ENCODE data around the gene ASPSCR1.
A peak's percentile ranks its signal among the peaks of the same experiment; 100 is the strongest.

ASPSCR1 gene

GRCh38 chr17:82003411-82004381 is 26.3 kb downstream of the ASPSCR1 start:
- H2AK5ac ChIP-seq (ENCODE audit: low read length, severe bottlenecking) = peak overlapping the region; percentile 81
- peak overlapping the region; percentile 92 for H4K8ac ChIP-seq (ENCODE audit: low read length)

GRCh38 chr17:82004517-82005455 is 27.4 kb downstream of the ASPSCR1 start:
- peak overlapping the region; percentile 83 for H3K27ac ChIP-seq (ENCODE audit: low read length, poor library complexity, severe bottlenecking)
- peak overlapping the region; percentile 95 for H2BK120ac ChIP-seq (ENCODE audit: low read depth, low read length)
- H2BK15ac ChIP-seq (ENCODE audit: low read depth, poor library complexity, severe bottlenecking) = peak overlapping the region; percentile 94
- WGBS = 91% methylated on average over 41 of the region's 41 CpGs
- H3K4ac ChIP-seq (ENCODE audit: low read depth in 1 of 2, low read length in 2 of 2) = peak overlapping the region; percentile 62 to 69
- H3K27me3 ChIP-seq (ENCODE audit: control insufficient read depth in 1 of 2, insufficient read depth in 1 of 2, low read length in 2 of 2) = no peaks in the 10 kb centered on the region
- H3K9me3 ChIP-seq (ENCODE audit: control insufficient read depth, low read length) = no peaks in the 10 kb centered on the region
- peak overlapping the region; percentile 39 for H2BK5ac ChIP-seq (ENCODE audit: low read depth, low read length, poor library complexity, severe bottlenecking)
- H4K8ac ChIP-seq (ENCODE audit: low read length) = peak overlapping the region; percentile 92
- DNase-seq = no peak
- no peak overlapping the region for H3K23ac ChIP-seq (ENCODE audit: low read length in 2 of 2)
- no peak overlapping the region for H2AFZ ChIP-seq (ENCODE audit: low read depth, low read length)
- peaks cover 0 to 35% of the 10 kb centered on the region in 2 experiments for H3K36me3 ChIP-seq (ENCODE audit: control insufficient read depth in 1 of 2, insufficient read depth in 2 of 2, low read depth in 1 of 2, low read length in 2 of 2)
- peaks cover 17% of the 10 kb centered on the region for H3K79me1 ChIP-seq (replicated peaks; ENCODE audit: low read length, poor library complexity, severe bottlenecking)
- H4K91ac ChIP-seq (ENCODE audit: low read length) = peak overlapping the region; percentile 79
- no peak overlapping the region for H3K9ac ChIP-seq (ENCODE audit: low read length)
- no peak overlapping the region for H3K4me3 ChIP-seq (ENCODE audit: insufficient read depth in 1 of 2, low read depth in 1 of 2, low read length in 2 of 2)
- H3K14ac ChIP-seq (ENCODE audit: low read length in 2 of 2) = peak overlapping the region in 1 of 2 experiments; percentile 82
- peak overlapping the region; percentile 65 to 95 for H3K18ac ChIP-seq (ENCODE audit: low read depth in 1 of 2, low read length in 2 of 2)
- no peak overlapping the region for H3K4me2 ChIP-seq (ENCODE audit: low read length, poor library complexity, severe bottlenecking)
- H2AK5ac ChIP-seq (ENCODE audit: low read length, severe bottlenecking) = peak overlapping the region; percentile 81
- H2BK12ac ChIP-seq (ENCODE audit: low read length in 2 of 2) = peak overlapping the region; percentile 41 to 96
- peaks cover 79% of the 10 kb centered on the region for H3K4me1 ChIP-seq (ENCODE audit: control insufficient read depth, insufficient read depth, low read depth, low read length)

More at GRCh38 chr17:82003411-82004381, 26.3 kb downstream of the ASPSCR1 start:
- peak overlapping the region; percentile 83 for H4K91ac ChIP-seq (ENCODE audit: low read length)
- peak overlapping the region; percentile 88 to 89 for H3K4ac ChIP-seq (ENCODE audit: low read depth in 1 of 2, low read length in 2 of 2)
- H3K23ac ChIP-seq (ENCODE audit: low read length in 2 of 2) = peak overlapping the region in 1 of 2 experiments; percentile 46
- peak overlapping the region; percentile 13 for H3K4me2 ChIP-seq (ENCODE audit: low read length, poor library complexity, severe bottlenecking)
- H3K27ac ChIP-seq (ENCODE audit: low read length, poor library complexity, severe bottlenecking) = peak overlapping the region; percentile 83
- peak overlapping the region; percentile 85 to 99 for H3K18ac ChIP-seq (ENCODE audit: low read depth in 1 of 2, low read length in 2 of 2)
- peak overlapping the region; percentile 80 for H2BK15ac ChIP-seq (ENCODE audit: low read depth, poor library complexity, severe bottlenecking)
- peak overlapping the region; percentile 95 for H2BK120ac ChIP-seq (ENCODE audit: low read depth, low read length)
- peaks cover 17% of the 10 kb centered on the region for H3K79me1 ChIP-seq (replicated peaks; ENCODE audit: low read length, poor library complexity, severe bottlenecking)
- H3K27me3 ChIP-seq (ENCODE audit: control insufficient read depth in 1 of 2, insufficient read depth in 1 of 2, low read length in 2 of 2) = no peaks in the 10 kb centered on the region
- H3K14ac ChIP-seq (ENCODE audit: low read length in 2 of 2) = peak overlapping the region in 1 of 2 experiments; percentile 97
- peaks cover 0 to 30% of the 10 kb centered on the region in 2 experiments for H3K36me3 ChIP-seq (ENCODE audit: control insufficient read depth in 1 of 2, insufficient read depth in 2 of 2, low read depth in 1 of 2, low read length in 2 of 2)
- H3K9me3 ChIP-seq (ENCODE audit: control insufficient read depth, low read length) = no peaks in the 10 kb centered on the region
- peak overlapping the region; percentile 41 to 96 for H2BK12ac ChIP-seq (ENCODE audit: low read length in 2 of 2)
- peak overlapping the region in 1 of 2 experiments; percentile 28 for H3K4me3 ChIP-seq (ENCODE audit: insufficient read depth in 1 of 2, low read depth in 1 of 2, low read length in 2 of 2)
- peak overlapping the region; percentile 85 for H2BK5ac ChIP-seq (ENCODE audit: low read depth, low read length, poor library complexity, severe bottlenecking)
- peaks cover 77% of the 10 kb centered on the region for H3K4me1 ChIP-seq (ENCODE audit: control insufficient read depth, insufficient read depth, low read depth, low read length)
- H2AFZ ChIP-seq (ENCODE audit: low read depth, low read length) = no peak overlapping the region
- H3K9ac ChIP-seq (ENCODE audit: low read length) = peak overlapping the region; percentile 43
- WGBS = 35% methylated on average over 40 of the region's 53 CpGs
- DNase-seq = peak; percentile 98

- no peak for DNase-seq
- Histone ChIP-seq H2BK5ac (ENCODE audit: low read depth, low read length, poor library complexity, severe bottlenecking) (no peak overlapping the region), H3K4me1 (ENCODE audit: control insufficient read depth, insufficient read depth, low read depth, low read length) (peaks cover 77% of the 10 kb centered on the region), H3K9me3 (ENCODE audit: control insufficient read depth, low read length) (no peaks in the 10 kb centered on the region), H2BK12ac (ENCODE audit: low read length in 2 of 2) (peak overlapping the region in 1 of 2 experiments; percentile 33), H3K14ac (ENCODE audit: low read length in 2 of 2) (peak overlapping the region in 1 of 2 experiments; percentile 6), H3K36me3 (ENCODE audit: control insufficient read depth in 1 of 2, insufficient read depth in 2 of 2, low read depth in 1 of 2, low read length in 2 of 2) (peaks cover 0 to 32% of the 10 kb centered on the region in 2 experiments), H3K4me2 (ENCODE audit: low read length, poor library complexity, severe bottlenecking) (no peak overlapping the region), H3K9ac (ENCODE audit: low read length) (no peak overlapping the region), H2AK5ac (ENCODE audit: low read length, severe bottlenecking) (peak overlapping the region; percentile 18), H3K18ac (ENCODE audit: low read depth in 1 of 2, low read length in 2 of 2) (no peak overlapping the region), H3K23ac (ENCODE audit: low read length in 2 of 2) (no peak overlapping the region), H2AFZ (ENCODE audit: low read depth, low read length) (no peak overlapping the region), H3K4me3 (ENCODE audit: insufficient read depth in 1 of 2, low read depth in 1 of 2, low read length in 2 of 2) (no peak overlapping the region), H3K27ac (ENCODE audit: low read length, poor library complexity, severe bottlenecking) (no peak overlapping the region), H4K8ac (ENCODE audit: low read length) (no peak overlapping the region), H2BK15ac (ENCODE audit: low read depth, poor library complexity, severe bottlenecking) (no peak overlapping the region), H3K79me1 (replicated peaks; ENCODE audit: low read length, poor library complexity, severe bottlenecking) (peaks cover 14% of the 10 kb centered on the region), H3K4ac (ENCODE audit: low read depth in 1 of 2, low read length in 2 of 2) (no peak overlapping the region), H4K91ac (ENCODE audit: low read length) (peak overlapping the region; percentile 37), H3K27me3 (ENCODE audit: control insufficient read depth in 1 of 2, insufficient read depth in 1 of 2, low read length in 2 of 2) (no peaks in the 10 kb centered on the region), H2BK120ac (ENCODE audit: low read depth, low read length) (no peak overlapping the region)
- WGBS = 95% methylated on average over 29 of the region's 30 CpGs
Observed at GRCh38 chr17:82005701-82006348, 28.4 kb downstream of the ASPSCR1 start.

Measured in mesenchymal stem cell (in vitro differentiated cells and primary cell).